ENCODE data around the gene ZNF844.
A peak's percentile ranks its signal among the peaks of the same experiment; 100 is the strongest.
"Not testable (repeated sequence)": the region's sequence is repeated elsewhere in the genome, so short reads cannot be mapped to it uniquely, and the experiment has no call there.

Gene ZNF844

DNA sequence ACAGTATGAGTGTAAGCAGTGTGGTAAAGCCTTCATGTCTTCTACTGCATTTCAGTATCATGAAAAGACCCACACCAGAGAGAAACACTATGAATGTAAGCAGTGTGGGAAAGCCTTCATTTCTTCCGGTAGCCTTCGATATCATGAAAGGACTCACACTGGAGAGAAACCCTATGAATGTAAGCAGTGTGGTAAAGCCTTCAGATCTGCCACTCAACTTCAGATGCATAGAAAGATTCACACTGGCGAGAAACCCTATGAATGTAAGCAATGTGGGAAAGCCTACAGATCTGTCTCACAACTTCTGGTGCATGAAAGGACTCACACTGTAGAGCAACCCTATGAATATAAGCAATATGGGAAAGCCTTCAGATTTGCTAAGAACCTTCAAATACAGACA is 12.8 kb downstream of the ZNF844 start:
- TF ChIP-seq, protein P1, sequence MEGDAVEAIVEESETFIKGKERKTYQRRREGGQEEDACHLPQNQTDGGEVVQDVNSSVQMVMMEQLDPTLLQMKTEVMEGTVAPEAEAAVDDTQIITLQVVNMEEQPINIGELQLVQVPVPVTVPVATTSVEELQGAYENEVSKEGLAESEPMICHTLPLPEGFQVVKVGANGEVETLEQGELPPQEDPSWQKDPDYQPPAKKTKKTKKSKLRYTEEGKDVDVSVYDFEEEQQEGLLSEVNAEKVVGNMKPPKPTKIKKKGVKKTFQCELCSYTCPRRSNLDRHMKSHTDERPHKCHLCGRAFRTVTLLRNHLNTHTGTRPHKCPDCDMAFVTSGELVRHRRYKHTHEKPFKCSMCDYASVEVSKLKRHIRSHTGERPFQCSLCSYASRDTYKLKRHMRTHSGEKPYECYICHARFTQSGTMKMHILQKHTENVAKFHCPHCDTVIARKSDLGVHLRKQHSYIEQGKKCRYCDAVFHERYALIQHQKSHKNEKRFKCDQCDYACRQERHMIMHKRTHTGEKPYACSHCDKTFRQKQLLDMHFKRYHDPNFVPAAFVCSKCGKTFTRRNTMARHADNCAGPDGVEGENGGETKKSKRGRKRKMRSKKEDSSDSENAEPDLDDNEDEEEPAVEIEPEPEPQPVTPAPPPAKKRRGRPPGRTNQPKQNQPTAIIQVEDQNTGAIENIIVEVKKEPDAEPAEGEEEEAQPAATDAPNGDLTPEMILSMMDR (IDR thresholded peaks at IDR 0.05; ENCODE audit: low read depth, low read length), result no peak

DNA sequence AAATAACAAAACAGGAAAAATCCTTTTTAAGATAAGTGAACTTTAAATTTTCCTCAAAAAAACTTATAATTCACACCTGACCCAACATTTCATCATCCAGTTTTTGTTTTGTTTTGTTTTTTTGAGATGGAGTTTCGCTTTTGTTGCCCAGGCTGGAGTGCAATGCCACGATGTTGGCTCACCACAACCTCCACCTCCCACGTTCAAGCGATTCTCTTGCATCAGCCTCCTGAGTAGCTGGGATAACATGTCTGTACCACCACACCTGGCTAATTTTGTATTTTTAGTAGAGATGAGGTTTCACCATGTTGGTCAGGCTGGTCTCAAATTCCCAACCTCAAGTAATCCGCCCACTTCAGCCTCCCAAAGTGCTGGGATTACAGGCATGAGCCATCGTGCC is 18.8 kb downstream of the ZNF844 start:
- H3K4me3 ChIP-seq (ENCODE audit: low read depth, low read length), result not testable (repeated sequence)

More for the DNA sequence above, 12.8 kb downstream of the ZNF844 start:
- no peak overlapping the region for H3K4me3 ChIP-seq (ENCODE audit: low read depth, low read length)

DNA sequence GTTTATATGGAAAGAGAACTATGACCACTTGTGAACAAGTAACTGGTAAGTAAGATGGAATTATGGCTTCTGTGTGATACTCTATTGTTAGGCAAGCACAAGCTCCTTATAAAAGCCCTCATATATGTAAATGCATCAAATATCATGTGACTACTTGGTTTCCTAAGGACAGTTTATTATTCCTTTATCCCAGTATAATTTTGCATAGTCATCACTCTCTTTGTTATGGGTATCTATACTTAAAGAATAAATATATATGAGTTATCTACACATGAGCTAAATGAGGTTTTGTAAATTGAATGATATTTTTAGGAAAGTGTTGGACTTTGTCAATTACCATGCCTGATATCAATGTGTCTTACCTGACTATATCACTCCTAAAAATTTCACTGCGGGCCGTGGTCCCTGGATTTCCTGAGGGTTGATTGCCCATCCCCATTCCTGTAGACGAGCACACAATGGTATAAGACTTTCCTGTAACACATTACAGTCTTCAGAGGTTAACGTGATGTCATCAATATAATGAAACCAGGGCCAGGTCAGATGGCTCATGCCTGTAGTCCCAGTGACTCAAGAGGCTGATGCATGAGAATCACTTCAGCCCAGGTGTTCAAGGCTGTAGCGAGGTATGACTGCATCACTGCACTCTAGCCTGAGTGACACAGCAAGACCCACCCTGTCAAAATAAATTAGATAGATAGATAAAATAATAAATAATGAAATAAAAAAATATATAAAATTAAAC is 20.7 kb downstream of the ZNF844 start:
- no peak overlapping the region for H3K4me3 ChIP-seq (ENCODE audit: low read depth, low read length)
- TF ChIP-seq, protein P1 (IDR thresholded peaks at IDR 0.05; ENCODE audit: low read depth, low read length), result no peak

DNA sequence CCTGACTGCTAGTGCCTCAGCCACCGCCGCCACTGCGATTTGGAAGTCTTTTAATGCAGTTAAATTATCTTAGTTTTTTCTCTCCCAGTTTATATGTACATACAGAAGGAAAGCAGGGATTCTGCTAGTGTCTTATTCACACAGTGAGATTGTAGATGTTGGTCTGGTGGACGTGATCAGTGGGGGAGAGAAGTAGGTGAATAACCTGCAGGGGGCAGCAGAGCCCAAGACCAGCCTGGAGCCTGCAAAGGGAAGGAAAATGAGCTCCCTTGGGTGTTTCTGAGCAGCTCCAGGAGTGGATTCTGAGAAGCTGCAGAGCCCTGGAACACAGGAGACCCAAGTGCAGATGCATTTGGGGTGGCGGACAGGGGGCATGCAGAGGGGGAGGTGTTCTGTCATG is 26.3 kb downstream of the ZNF844 start:
- TF ChIP-seq, protein P1 (IDR thresholded peaks at IDR 0.05; ENCODE audit: low read depth, low read length), result peak; percentile 55
- H3K4me3 ChIP-seq (ENCODE audit: low read depth, low read length), result no peak overlapping the region

DNA sequence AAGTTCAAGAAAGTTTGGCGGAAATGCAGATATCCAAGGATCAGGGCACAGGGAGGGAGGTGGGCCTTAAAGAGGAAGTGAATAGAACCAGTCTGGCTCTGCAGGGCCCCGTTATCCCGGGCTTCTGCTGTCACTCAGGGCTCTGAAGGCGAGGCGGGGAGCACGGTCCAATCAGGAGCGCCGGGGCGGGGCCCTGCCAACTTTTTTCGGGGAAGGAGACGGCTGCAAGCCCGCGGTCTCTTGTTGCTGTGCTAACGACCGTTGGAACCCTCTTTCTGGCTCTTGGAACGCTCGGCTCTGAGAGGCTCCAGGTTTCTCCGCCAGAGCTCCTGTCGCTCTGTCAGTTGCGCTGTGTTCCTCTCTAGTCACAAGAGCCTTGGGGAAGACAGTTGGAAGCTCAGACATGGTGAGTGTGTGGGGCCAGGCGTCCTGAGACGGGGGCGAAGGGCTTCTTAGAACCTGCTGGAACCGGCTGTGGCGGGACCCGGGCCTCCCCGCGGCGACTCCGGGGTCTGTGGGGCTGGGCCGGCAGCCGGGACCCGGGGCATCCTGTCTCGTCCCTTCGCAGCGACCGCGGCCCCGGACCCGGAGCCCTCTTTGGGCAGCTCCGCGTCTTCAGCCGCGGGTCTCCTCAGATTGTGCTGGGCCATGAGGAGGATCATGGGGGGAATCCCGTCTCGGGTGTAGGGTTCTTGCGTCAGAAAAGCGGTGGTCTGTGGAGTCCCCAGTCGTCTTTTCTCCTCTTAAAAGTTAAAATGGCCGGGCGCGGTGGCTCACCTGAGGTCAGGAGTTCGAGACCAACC is 27.7 kb downstream of the ZNF844 start:
- peak overlapping the region; percentile 63 for H3K4me3 ChIP-seq (ENCODE audit: low read depth, low read length)
- TF ChIP-seq, protein P1 (IDR thresholded peaks at IDR 0.05; ENCODE audit: low read depth, low read length), result no peak

DNA sequence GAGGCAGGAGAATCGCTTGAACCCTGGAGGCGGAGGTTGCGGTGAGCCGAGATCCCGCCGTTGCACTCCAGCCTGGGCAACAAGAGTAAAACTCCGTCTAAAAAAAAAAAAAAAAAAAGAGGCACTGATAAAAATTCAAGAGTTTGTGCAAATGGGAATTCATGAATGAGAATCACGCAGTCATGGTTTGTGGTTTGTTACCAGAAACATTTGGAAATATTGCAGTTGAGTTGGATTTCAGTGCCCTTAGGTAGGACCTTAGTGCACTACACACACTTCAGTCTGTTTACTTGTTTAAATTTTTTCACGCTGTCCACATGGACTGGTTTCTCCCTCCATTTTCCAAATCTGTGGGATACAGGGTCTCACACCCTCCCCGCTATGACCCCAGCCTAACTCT is 28.4 kb downstream of the ZNF844 start:
- TF ChIP-seq, protein P1 (IDR thresholded peaks at IDR 0.05; ENCODE audit: low read depth, low read length), result no peak
- H3K4me3 ChIP-seq (ENCODE audit: low read depth, low read length), result peak overlapping the region; percentile 63

DNA sequence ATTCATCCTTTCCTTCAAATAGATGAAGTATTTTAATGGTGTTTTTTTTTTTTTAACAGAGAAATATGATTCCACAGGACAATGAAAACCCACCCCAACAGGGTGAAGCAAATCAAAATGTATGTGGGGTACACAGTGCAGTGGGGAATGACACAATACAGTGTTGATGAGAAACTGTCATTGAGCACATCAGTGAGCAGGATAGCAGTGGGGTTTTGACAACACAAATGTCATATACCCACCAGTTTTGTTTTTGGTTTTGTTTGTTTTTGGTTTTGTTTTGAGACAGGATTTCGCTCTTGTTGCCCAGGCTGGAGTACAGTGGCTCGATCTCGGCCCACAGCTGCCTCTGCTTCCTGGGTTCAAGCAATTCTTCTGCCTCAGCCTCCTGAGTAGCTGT is 29.2 kb downstream of the ZNF844 start:
- TF ChIP-seq, protein P1 (IDR thresholded peaks at IDR 0.05; ENCODE audit: low read depth, low read length), result no peak
- H3K4me3 ChIP-seq (ENCODE audit: low read depth, low read length), result no peak overlapping the region

Data from WI38 (cell line).